HUDEP-2 (cell line): ENCODE data around the gene WNK2.

Source experiments
- DNase-seq, 76 experiments: peaks; one replicate each; lab custom pipeline; 2025; ENCODE audit not compliant: unreplicated experiment in 76 of 76; lab: John Stamatoyannopoulos, UW

The WNK2 gene

DNA sequence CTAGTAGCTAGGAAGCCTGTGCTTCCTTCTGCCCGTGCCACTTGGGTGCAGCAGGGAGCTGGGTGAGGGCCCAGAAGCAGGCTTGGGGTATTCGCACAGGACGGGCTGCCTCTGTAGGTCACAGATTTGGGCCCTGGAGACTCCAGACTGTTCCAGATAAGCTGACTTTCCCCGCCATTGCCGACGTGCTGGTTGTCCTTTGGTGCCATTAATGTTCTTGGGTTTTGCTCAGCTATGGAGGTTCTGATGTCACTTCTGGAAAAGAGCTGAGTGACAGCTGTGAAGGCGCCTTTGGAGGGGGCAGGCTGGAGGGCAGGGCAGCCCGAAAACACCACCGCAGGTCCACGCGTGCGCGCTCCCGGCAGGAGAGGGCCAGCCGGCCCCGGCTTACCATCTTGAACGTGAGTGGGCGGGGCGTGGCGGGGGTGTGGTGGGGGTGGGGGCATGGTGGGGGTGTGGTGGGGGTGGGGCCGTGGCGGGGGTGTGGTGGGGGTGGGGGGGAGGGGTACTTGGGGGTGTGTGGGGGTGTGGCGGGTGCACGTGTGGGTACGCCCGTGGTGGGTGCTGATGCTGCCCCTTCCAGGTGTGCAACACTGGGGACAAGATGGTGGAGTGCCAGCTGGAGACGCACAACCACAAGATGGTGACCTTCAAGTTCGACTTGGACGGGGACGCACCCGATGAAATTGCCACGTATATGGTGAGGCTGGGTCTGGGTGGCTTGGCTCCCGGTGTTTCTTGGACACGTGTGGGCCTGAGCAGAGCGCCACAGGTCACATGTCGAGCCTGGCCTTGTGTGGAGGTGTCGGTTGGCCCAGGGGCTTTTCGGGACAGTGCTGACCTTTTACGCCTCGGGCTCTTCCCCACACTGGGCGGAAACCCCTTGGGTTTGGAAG is 79.6 kb downstream of the WNK2 start:
- no peak for DNase-seq

DNA sequence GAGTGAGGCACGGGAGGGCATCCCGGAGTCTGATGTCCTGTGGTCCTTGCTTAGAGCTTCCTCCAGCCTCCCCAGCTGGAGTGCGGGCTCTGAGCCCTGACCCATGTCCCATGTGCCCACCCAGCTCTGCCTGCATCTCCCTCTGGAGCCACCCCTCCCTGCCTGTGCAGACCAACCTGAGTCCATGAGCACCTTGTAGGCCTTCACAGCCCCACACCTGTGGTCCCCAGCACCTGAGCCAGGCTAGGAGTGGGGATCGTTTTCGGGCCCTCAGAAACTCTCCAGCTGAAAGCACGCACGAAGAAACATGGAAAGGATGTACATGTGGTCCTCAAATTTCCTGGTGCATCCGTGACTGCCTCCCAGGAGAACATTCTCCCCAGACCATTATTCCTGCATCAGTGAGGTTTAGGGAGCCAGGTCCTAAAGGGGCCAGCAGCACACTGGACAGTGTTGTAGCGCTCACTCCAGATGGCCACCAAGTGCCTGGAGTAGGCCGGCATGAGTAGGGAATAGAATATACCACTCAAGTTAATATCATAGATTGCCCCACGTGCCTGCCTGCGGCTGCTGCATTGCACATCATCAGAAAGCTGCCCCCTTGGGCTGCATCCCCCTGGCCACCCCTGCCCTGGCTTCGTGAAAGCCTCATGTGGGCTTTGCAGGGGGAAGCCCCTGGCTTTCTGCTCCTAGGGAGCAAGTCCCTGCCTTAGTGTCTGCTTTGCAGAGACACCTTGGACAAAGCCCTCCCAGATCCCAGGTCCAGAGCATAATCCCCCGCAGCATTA is 80.6 kb downstream of the WNK2 start:
- DNase-seq = no peak

DNA sequence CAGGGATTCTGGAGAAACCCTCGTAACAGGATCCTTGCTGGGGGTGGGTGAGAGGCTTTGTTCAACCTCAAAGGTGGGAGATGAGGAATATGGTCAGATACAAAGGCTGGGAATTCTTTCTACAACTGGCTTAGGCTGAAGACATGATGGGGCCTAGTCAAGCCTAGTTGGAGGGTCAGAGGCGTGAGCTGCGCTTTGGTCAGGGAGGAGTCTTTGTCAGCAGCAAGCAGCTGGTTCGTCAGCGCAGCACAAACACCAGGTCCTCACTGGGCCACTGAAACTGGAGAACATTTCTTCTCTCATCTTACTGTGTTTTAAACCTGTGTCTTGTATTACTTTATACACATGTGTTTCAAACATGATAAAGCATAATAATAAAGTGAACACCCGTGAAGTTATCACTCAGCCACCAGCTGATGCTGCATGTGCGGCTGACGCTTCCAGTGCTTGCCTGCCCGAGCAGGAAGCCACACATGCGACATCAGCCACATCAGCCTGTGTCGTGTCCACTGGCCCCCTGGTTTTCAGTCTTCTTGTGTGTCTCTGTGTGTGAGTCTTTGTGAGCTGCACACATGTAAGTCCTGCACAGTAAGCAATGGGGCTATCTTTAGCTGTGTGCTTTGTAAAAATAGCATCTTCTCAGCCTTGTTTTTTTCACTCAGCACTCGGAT is 81.5 kb downstream of the WNK2 start:
- DNase-seq = no peak

DNA sequence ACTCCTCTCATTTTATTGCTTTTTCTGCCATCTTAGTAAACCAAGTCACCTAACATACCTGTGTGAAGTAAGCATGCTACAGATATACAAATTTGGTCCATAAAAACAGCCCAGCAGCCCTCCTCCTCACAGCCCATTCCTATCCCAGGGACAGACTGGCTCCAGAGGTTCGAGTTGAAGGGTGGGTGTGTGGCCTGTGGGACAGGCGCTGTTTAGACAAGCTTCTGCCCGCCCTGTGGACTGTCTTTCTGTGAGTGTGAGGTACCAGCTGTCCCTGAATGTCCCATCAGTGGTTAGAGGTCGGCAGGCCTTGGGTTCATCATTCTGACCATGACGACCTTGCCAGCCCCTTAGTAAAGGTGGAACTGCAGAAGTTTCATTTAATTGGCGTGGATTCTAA is 82.0 kb downstream of the WNK2 start:
- no peak for DNase-seq

DNA sequence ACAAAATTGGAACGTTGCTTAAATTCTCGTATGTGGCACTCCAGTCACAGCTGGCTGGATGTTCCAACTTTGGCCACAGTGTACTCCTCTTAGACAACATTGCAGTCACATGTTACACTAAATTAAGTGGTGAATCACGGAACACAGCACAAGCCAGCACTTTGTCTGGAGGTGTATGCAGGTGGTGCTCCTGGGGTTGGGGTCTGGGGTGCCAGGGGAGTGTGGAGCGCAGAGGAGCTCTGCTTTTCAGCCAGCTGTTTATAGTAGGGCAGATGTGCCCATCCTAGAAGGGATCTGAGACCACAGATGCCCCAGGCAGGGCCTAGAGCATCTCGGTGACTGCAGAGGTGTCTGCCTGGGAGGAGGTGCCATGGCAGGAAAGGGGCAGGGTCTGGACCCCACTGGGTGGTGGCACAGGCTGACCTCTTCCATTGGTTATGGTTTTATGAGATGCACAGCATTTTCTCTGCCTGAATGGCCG is 82.6 kb downstream of the WNK2 start:
- DNase-seq = no peak

DNA sequence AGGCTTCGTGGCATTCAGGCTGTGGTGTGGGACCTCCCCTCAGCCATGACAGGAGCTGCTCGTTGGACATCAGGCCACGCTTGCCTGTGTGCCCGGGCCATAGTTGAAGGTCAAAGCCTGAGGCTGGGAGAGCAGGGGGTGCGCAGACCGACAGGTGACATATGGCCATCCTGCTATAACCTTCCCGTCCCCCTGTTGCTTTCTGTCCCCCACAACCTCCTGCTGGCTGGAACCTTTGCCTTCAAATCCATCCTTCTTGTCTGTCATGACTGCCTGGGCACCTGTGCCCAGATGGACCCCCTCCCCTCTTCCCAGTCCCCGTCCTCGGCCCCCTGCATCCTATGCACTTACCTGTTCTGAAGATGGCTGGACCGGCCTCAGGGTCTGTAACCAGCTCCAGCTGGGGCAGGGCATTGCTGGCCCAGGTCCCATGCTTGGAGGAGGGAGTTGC is 83.2 kb downstream of the WNK2 start:
- DNase-seq = no peak

DNA sequence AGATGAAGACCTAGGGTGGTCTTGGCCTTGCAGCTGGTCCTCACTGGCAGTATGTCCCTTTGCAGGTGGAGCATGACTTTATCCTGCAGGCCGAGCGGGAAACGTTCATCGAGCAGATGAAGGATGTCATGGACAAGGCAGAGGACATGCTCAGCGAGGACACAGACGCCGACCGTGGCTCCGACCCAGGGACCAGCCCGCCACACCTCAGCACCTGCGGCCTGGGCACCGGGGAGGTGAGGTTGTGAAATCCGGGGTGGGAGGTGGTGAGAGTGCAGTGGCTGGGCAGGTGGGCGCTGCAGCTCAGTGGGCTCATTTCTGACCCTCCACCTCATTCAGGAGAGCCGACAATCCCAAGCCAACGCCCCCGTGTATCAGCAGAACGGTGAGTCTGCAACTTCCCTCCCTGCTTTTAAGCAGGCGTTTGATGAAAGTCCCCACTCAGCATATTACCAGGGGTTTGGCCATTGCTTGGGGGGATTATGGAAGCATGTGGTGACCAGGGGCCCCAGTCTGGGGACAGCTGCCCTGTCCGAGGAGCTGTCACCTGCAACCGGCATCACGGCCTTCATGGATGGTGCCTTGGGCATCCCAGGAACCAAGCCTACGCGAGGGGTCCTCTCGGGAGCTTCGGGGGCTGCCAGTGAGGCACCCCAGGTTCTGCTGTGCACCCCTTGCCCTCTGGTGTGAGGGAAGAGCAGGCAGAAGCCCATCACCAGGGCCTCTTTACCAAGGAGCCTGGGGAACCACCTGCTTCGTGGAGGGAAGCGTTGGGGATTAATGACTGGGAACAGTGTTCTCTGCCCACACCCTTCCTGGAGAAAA is 84.0 kb downstream of the WNK2 start:
- no peak for DNase-seq

DNA sequence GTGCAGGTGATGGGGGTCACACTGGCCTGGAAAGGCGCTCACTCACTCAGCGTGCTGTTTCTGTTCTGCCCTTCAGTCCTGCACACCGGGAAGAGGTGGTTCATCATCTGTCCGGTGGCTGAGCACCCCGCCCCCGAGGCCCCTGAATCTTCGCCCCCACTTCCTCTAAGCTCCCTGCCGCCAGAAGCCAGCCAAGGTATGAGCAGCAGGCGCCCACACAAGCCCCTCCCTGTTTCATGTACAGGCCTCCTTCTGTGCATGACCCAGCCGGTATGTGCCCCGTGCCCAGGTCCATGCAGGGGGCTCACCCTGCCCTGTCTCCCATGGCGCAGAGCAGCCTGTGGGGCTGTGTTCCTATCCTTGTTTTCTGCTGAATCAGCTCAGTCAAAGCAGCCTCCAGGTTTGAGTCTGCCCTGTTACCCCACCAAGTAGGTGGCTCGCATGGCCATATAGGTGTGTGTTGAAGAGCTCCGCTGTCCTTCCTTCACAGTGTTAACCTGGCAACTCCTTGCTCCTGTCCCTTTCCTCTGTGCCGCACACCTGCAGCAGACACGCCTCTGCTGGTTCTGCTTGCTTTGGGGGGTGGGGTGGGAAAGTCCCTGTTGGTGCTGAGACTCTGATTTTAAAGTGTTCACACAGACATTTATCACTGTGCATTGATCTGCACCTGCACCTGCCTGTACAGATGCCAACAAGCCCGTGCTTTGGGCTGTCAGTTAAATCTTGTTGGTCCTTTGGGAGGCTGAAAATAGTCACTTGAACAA is 84.8 kb downstream of the WNK2 start:
- no peak for DNase-seq

DNA sequence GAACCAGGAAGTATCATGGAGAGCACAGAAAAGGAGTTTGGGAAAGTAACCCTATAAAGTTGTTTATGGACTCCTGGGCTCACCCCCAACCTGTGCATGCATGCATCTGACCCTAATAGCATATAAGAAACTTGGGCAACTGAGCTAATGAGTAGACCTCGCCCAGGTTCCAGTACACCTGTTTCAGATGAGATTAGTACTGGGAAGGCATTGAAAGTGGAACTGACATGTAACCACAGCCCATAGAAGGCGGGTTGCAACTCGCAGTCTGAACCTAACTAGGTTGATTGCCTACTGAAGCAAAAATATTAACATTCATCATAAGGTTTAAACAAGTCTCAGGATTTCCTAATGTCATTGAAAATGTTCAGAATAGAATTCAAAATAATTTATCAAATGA is 87.0 kb downstream of the WNK2 start:
- DNase-seq = no peak

DNA sequence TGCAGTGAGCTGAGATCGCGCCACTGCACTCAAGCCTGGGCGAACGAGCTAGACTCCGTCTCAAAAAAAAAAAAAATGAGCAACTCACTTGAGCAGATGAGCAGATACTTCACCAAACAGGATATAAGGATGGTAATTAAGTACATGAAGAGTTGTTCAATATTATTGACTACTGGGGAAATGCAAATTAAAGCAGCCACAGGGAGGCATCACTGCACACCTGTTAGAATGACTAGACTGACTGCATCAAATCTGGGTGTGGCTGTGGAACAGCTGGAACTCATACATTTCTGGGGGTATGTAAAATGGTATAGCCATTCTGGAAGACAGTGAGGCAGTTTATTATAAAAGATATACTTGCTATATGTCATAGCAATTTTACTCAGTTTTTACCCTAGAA is 93.0 kb downstream of the WNK2 start:
- no peak for DNase-seq

DNA sequence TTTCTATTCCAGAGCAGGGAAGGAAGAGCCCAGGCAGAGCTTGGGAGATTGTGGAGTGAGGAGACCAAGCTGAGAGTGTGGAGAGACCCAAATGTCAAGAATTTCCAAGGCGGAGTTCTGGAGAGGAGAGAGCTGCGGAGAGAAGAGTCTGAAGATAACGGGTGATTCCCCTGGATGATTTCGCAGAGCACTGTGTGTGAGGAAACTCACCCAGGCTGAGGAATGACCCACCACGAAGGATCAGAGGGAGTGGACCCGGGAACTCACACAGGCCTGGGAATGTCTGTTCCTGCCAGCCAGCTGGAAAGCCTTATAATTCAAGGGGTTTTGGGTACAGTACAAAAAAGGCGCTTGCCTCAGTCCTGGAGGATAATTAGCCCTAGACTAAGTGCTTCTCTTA is 94.2 kb downstream of the WNK2 start:
- no peak for DNase-seq

DNA sequence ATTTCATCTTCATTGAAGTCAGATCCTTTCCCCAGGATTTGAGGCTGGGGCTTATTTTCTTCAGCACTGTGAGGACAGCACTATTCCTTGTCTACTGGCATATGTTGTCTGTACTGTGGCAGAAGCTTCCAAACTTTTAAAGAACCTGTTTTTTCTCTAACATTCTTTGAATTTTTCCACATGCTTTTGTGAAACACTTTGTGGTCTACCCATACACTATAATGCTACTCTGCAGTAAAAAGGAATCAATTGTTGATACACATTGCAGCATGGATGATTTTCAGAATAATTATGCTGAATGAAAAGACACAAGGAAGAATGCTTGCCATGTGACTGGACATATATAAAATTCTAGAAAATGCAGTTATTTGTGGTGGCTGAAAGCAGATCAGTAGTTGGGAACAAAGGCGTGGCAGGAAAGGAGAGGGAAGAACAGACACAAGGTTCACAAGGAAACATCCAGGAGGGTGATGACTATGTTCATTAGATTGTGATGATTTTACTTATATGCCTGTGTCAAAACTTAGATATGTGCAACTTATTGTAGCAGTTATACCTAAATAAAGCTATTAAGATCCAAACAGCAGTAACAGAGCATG is 96.8 kb downstream of the WNK2 start:
- DNase-seq = no peak

DNA sequence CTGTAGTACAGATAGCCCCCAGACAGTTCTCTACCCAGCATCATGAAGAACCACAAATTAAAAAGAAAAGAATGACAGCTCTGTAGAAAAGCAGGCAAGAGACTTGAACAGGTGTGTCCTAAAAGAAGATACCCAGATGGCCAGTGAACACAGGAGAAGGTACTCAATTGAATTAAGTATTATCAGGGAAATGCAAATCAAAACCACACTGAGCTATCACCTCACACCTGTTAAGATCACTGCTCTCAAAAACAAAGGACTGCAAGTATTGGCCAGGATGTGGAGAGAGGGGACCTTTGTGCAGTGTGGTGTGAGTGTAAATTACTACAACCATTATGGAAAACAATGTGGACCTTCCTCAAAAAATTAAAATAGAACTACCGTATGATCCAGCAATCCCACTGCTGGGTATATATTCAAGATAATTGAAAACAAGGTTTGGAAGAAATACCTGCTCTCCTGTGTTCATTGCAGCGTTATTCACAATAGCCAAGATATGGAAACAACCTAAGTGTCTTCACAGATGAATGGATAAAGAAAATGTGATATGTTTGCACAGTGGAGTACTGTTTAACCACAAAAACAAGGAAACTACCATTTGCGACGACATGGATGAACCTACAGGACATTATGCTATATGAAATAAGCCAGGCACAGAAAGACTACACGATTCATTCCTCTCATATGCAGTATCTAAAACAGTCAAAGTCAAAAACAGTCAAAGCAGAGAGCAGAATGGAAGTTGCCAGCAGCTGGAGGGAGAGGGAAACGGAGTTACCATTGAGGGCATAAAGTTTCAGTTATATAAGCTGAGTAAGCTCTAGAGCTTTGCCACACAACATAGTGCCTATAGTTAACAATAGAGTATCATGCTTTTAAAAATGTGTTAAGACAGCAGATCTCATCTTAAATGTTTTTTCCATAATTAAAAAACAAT is 102.6 kb downstream of the WNK2 start:
- DNase-seq = no peak

DNA sequence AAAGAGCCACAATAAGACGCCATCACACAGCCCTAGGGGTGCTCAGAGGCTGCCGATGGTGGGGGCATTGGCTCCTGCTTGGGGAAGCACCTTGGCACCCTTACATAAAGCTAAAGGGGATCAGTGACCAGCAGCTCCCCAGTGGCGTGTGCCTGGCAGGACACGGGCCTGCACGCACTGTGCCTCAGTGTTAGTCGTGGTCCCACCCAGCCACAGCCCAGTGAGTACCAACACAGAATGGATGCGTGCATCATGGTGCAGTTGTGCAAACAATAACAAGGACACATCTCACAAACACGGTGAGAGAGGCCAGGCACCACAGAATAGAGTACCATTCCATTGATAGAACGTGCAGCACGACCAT is 103.2 kb downstream of the WNK2 start:
- no peak for DNase-seq

DNA sequence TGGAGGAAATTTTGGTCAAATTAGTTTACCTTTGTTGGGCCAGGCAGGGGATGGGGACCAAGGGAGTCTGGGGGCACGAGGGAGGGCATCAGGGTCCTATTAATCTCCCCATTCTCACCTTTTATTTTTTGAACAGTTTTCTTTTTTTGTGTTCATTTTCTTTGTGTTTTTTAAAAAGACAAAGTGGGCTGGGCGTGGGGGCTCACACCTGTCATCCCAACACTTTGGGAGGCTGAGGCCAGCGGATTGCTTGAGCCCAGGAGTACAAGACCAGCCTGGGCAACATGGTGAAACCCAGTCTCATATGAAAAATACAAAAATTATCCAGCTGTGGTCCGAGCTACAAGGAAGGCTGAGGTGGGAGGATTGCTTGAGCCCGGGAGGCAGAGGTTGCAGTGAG is 103.7 kb downstream of the WNK2 start:
- no peak for DNase-seq

DNA sequence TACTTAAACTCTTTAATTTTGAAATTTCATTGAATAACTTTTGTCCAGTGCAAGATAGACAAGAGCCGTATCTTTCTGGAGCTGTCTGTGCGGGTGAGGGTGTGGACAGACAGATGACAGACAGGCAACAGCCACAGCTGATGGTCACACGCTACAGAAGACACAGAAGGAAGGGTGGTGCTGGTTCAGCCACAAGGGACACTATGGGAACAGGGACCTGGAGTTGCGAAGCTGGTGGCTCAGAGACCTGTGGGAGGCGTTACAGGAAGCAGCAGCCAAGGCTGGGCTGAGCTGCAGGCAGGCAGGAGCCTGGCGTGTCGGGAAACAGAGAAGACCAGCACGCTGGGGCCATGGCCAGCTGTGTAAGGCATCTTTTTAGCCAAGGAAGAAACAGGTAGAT is 104.4 kb downstream of the WNK2 start:
- peak in 1 of 76 experiments; percentile 19 for DNase-seq

DNA sequence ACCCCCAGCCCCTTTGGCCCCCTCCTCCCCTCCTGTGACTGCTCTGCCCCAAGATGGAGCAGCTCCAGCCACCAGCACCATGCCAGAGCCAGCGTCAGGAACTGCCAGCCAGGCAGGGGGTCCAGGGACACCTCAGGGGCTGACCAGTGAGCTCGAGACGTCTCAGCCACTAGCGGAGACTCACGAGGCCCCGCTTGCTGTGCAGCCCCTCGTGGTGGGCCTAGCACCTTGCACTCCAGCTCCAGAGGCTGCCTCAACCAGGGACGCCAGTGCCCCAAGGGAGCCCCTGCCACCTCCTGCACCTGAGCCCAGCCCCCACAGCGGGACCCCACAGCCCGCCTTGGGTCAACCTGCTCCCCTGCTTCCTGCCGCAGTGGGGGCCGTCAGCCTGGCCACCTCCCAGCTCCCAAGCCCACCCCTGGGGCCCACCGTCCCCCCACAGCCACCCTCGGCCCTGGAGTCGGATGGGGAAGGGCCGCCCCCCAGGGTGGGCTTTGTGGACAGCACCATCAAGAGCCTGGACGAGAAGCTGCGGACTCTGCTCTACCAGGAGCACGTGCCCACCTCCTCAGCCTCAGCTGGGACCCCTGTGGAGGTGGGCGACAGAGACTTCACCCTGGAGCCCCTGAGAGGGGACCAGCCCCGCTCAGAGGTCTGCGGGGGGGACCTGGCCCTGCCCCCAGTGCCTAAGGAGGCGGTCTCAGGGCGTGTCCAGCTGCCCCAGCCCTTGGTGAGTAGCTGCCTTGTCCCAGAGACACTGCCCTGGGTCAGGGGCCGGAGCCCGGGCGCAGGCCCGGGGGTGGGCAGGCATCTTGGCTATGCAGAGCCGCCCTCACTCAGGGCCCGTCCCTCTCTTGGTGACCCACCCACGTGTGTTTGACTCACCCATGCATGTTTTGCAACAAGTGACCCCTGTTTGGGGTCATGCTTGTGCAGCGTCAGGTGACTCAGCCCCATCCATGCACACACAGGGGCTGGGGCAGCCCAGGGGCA is 105.2 kb downstream of the WNK2 start:
- DNase-seq = no peak
